Activated T-cell treated with anti-CD3 and anti-CD28 coated beads, Interleukin-2, amount 50 U/mL, for 1 hour (primary cell): Measurements from ENCODE around the gene FBF1.
A peak's percentile ranks its signal among the peaks of the same experiment; 100 is the strongest.
"Not testable (repeated sequence)": the region's sequence is repeated elsewhere in the genome, so short reads cannot be mapped to it uniquely, and the experiment has no call there.

Source experiments
- DNase-seq: peaks from one replicate; pipeline ENCODE4 v3.0.0-alpha.2; 2020

The FBF1 gene

GRCh38 chr17:75873587-75874322 lies 67.1 kb downstream of the FBF1 start:
- DNase-seq: no peak

DNA sequence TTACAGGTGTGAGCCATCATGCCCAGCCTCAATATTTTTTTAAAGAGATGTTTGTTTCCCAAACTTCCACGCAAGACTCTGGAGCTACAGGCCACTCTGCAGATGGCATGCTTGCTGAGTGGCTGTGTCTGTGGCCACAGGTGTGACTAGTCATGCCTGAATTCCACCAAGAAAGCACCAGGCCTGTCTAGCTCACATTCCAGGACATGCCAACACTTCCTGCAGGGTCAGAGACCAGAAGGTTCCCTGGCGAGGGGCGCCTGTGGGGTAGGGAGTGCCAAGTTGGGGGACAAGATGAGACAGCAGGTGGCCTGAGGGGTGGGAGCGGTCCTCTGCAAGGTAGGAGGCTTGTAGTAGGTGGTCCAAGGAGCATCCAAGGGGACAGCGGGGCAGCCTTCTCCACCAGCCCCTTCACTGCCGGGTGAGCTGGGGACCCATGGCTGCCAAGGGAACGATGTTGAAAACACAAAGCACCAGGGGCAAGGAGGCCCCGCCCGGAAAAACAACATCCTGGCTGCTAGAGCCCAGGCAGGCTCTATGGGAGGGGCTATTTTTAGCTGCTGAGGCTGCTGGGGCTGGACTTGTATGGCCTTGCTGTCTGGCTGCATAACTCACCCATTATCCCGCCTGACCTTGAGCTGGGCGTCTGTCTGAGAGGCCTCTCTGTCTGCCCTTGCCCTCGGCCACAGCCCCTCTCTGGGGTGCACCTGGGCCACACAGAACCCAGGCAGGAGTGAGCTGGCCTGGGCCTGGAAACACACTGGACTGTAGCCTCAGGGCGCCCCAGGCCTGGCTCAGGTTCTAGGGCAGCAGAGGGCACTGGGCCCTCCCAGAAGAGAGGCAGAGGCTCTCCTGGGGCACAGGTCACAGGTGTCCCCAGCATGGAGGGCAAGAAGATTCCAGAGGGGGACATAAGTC lies 68.1 kb downstream of the FBF1 start:
- peak; percentile 60 for DNase-seq

- not testable (repeated sequence) for DNase-seq
Measured at GRCh38 chr17:75870228-75870627, 70.6 kb downstream of the FBF1 start.

DNA sequence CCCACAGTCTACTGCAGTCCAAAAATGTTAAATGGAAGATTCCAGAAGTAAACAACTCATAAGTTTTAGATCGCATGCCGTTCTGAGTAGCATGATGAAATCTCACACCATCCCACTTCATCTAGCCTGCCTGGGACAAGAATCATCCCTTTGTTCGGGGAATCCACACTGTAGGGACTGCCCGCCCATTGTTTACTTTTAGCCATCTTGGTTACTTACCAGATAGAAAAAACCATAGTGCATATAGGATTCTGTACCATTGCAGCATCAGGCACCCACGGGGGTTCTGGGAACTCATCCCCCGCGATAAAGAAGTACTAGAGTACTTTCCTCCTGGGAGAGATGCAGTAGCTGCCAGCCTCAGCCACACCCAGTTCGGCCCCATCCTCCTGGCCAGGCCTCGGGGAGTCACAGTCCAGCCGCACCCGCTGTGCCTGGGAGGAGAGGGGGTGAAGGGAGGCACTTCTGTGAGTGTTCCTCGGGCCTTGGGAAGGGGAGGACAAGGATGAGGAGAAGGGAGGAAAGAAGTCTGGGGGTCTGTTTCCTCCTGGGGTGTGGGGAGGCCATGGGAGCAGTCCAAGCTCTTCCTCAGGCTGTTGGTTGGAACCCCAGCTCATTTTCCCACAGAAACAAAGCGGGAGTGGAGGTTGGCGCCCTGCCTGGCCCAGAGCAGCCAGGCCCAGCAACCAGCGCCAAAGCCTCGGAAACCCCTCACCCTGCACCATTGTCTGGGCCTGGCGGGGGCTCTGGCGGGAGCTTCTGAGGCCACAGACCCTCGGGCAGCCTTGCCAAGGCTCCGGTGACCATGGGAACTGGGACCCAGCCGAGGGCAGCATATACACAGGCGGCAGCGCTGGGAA lies 71.3 kb downstream of the FBF1 start:
- no peak for DNase-seq

DNA sequence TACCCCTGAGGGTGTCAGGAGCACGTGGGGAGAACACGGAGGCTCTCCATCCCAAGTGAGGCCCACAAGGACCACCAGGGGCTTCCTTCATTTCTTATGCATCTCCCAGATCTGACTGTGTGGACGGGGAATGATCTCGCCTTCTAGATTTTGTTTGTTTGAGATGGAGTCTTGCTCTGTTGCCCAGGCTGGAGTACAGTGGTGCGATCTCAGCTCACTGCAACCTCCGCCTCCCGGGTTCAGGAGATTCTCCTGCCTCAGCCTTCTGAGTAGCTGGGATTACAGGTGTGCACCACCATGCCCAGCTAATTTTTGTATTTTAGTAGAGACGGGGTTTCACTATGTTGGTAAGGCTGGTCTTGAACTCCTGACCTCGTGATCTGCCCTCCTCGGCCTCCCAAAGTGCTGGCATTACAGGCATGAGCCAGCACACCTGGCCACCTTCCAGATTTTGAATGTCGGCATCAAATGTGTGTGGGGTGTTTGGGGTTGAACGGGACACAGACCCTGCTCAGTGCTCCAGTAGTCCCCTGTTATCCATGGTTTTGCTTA lies 72.0 kb downstream of the FBF1 start:
- DNase-seq: not testable (repeated sequence)

- DNase-seq: not testable (repeated sequence)
Measured at GRCh38 chr17:75865404-75866188, 75.2 kb downstream of the FBF1 start.

DNA sequence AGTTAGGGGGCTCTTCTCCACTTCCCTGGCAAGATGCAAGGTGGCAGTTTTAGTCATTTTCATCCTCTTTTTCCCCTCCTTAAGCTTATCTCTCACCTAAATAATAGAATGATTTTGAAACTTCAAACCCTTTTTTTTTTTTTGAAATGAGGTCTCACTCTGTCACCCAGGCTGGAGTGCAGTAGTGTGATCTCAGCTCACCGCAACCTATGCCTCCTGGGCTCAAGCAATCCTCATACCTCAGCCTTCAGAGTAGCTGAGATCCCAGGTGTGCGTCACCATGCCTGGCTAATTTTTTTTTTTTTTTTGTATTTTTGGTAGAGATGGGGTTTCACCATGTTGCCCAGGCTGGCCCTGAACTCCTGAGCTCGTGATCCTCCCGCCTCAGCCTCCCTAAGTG lies 76.0 kb downstream of the FBF1 start:
- not testable (repeated sequence) for DNase-seq

- DNase-seq: peak; percentile 36
Measured at GRCh38 chr17:75864448-75864871, 76.4 kb downstream of the FBF1 start.

- no peak for DNase-seq
Measured at GRCh38 chr17:75861927-75862317, 78.9 kb downstream of the FBF1 start.
